HUDEP-2 (cell line): ENCODE measurements around the gene AOAH.
"Not testable (repeated sequence)": the region's sequence is repeated elsewhere in the genome, so short reads cannot be mapped to it uniquely, and the experiment has no call there.

ENCODE experiments used
- DNase-seq, 76 experiments: peaks; one replicate each; lab custom pipeline; 2025; ENCODE audit not compliant: unreplicated experiment in 76 of 76; lab: John Stamatoyannopoulos, UW

Gene AOAH

GRCh38 chr7:36659638-36660341 is 64.5 kb downstream of the AOAH start:
- DNase-seq = no peak

GRCh38 chr7:36659172-36659516 is 65.2 kb downstream of the AOAH start:
- DNase-seq = no peak

GRCh38 chr7:36658335-36659171 is 65.7 kb downstream of the AOAH start:
- DNase-seq = no peak

GRCh38 chr7:36657036-36657660 is 67.1 kb downstream of the AOAH start:
- no peak for DNase-seq

- DNase-seq = no peak
Measured at GRCh38 chr7:36654436-36654835, 69.9 kb downstream of the AOAH start.

- no peak for DNase-seq
Measured at GRCh38 chr7:36653663-36654355, 70.5 kb downstream of the AOAH start.

- DNase-seq = no peak
Measured at GRCh38 chr7:36653008-36653662, 71.2 kb downstream of the AOAH start.

- DNase-seq = no peak
Measured at GRCh38 chr7:36652431-36652830, 71.9 kb downstream of the AOAH start.

- DNase-seq = no peak
Measured at GRCh38 chr7:36651404-36651803, 72.9 kb downstream of the AOAH start.

GRCh38 chr7:36650766-36651312 is 73.5 kb downstream of the AOAH start:
- DNase-seq = no peak

- DNase-seq = no peak
Measured at GRCh38 chr7:36650320-36650719, 74.0 kb downstream of the AOAH start.

GRCh38 chr7:36649319-36649718 is 75.0 kb downstream of the AOAH start:
- not testable (repeated sequence) for DNase-seq

- no peak for DNase-seq
Measured at GRCh38 chr7:36648441-36648840, 75.9 kb downstream of the AOAH start.

- DNase-seq = no peak
Measured at GRCh38 chr7:36644625-36645422, 79.5 kb downstream of the AOAH start.

GRCh38 chr7:36642414-36642813 is 81.9 kb downstream of the AOAH start:
- DNase-seq = no peak

GRCh38 chr7:36642010-36642409 is 82.3 kb downstream of the AOAH start:
- DNase-seq = no peak

- DNase-seq = no peak
Measured at GRCh38 chr7:36640682-36641081, 83.6 kb downstream of the AOAH start.

- DNase-seq = no peak
Measured at GRCh38 chr7:36639826-36640225, 84.5 kb downstream of the AOAH start.

GRCh38 chr7:36638586-36639263 is 85.6 kb downstream of the AOAH start:
- DNase-seq = no peak
